ENCODE results near the gene CDK5RAP3. TPM values are rescaled to one million over a fixed set of nuclear protein-coding genes. Genes with fewer than 3 reads are reported as not detected.
A peak's percentile ranks its signal among the peaks of the same experiment; 100 is the strongest.

CDK5RAP3 gene
- total RNA-seq, 1 experiment from 2014 or later, result 255 TPM

DNA sequence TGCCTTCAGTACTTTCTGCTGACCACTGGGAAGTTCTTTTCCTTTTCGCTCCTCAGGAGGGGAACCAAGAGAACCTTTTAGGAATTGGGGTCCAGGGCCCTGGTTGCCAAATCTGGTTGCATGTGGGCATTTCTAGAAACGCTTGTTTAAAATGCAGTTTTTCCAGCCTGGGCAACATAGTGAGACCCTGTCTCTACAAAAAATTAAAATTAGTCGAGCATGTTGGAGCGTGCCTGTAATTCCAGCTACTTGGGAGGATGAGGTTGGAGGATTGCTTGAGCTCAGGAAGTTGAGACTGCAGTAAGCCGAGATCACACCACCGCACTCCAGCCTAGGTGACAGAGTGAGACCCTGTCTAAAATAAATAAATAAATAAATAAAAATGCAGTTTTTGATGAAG is 28.3 kb upstream of the CDK5RAP3 start:
- DNase-seq (ENCODE audit: low read depth, low spot score) (no peak), ATAC-seq (no peak)
- TF ChIP-seq TCF7L2 (IDR thresholded peaks at IDR 0.05; ENCODE audit: borderline replicate concordance, extremely low read depth, insufficient read depth, insufficient read length) (no peak), SP1 (IDR thresholded peaks at IDR 0.05; ENCODE audit: low read depth) (no peak), ZNF274 (IDR thresholded peaks at IDR 0.05; ENCODE audit: low read depth, low read length) (no peak), CBX3 (IDR thresholded peaks at IDR 0.05; ENCODE audit: low read depth) (no peak), EZH2phosphoT487 (IDR thresholded peaks at IDR 0.05; ENCODE audit: borderline replicate concordance) (no peak), ATF3 (IDR thresholded peaks at IDR 0.05) (no peak), REST (IDR thresholded peaks at IDR 0.05; ENCODE audit: low read depth) (no peak), SRF (IDR thresholded peaks at IDR 0.05; ENCODE audit: low read depth) (no peak), EZH2 (IDR thresholded peaks at IDR 0.05) (no peak), EGR1 (IDR thresholded peaks at IDR 0.05; ENCODE audit: low read depth) (no peak), YY1 (IDR thresholded peaks at IDR 0.05; ENCODE audit: extremely low read depth, insufficient replicate concordance, low read depth, low read length) (no peak), CEBPB (IDR thresholded peaks at IDR 0.05; ENCODE audit: low read depth) (no peak), RAD21 (IDR thresholded peaks at IDR 0.05; ENCODE audit: low read depth) (no peak), JUND (IDR thresholded peaks at IDR 0.05) (no peak), ELF1 (IDR thresholded peaks at IDR 0.05; ENCODE audit: borderline replicate concordance, low read depth) (no peak), POLR2AphosphoS5 (IDR thresholded peaks at IDR 0.05; ENCODE audit: low read depth, low read length) (no peak)
- TF ChIP-seq, protein P1, sequence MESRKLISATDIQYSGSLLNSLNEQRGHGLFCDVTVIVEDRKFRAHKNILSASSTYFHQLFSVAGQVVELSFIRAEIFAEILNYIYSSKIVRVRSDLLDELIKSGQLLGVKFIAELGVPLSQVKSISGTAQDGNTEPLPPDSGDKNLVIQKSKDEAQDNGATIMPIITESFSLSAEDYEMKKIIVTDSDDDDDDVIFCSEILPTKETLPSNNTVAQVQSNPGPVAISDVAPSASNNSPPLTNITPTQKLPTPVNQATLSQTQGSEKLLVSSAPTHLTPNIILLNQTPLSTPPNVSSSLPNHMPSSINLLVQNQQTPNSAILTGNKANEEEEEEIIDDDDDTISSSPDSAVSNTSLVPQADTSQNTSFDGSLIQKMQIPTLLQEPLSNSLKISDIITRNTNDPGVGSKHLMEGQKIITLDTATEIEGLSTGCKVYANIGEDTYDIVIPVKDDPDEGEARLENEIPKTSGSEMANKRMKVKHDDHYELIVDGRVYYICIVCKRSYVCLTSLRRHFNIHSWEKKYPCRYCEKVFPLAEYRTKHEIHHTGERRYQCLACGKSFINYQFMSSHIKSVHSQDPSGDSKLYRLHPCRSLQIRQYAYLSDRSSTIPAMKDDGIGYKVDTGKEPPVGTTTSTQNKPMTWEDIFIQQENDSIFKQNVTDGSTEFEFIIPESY (IDR thresholded peaks at IDR 0.05; ENCODE audit: extremely low read depth, insufficient replicate concordance, low read length), result no peak
- TF ChIP-seq, protein P2, sequence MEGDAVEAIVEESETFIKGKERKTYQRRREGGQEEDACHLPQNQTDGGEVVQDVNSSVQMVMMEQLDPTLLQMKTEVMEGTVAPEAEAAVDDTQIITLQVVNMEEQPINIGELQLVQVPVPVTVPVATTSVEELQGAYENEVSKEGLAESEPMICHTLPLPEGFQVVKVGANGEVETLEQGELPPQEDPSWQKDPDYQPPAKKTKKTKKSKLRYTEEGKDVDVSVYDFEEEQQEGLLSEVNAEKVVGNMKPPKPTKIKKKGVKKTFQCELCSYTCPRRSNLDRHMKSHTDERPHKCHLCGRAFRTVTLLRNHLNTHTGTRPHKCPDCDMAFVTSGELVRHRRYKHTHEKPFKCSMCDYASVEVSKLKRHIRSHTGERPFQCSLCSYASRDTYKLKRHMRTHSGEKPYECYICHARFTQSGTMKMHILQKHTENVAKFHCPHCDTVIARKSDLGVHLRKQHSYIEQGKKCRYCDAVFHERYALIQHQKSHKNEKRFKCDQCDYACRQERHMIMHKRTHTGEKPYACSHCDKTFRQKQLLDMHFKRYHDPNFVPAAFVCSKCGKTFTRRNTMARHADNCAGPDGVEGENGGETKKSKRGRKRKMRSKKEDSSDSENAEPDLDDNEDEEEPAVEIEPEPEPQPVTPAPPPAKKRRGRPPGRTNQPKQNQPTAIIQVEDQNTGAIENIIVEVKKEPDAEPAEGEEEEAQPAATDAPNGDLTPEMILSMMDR (IDR thresholded peaks at IDR 0.05 in 2 of 3, conservative IDR thresholded peaks at IDR 0.05 in 1 of 3; ENCODE audit: borderline replicate concordance in 1 of 3, insufficient read depth in 1 of 3, low read depth in 2 of 3, low read length in 2 of 3), result no peak
- Histone ChIP-seq H3K79me2 (ENCODE audit: insufficient read depth, low read length) (peaks cover 14% of the 10 kb centered on the region), H3K9me2 (ENCODE audit: insufficient read depth) (no peaks in the 10 kb centered on the region), H3K27me3 (ENCODE audit: insufficient read depth, low read length) (no peaks in the 10 kb centered on the region), H3K4me2 (ENCODE audit: low read length) (peak overlapping the region; percentile 95), H4K20me1 (ENCODE audit: insufficient read depth) (no peaks in the 10 kb centered on the region), H3K36me3 (ENCODE audit: control insufficient read depth in 1 of 2, insufficient read depth in 2 of 2, low read length in 2 of 2) (peaks cover 10 to 12% of the 10 kb centered on the region in 2 experiments; a peak in 3 of 4 replicates), H3K27ac (ENCODE audit: low read depth, low read length) (peak overlapping the region; percentile 81), H3K4me1 (ENCODE audit: control insufficient read depth in 1 of 2, insufficient read depth in 2 of 2, low read length in 2 of 2) (peaks cover 22 to 55% of the 10 kb centered on the region in 2 experiments), H3K9me3 (ENCODE audit: control insufficient read depth in 1 of 2, insufficient read depth in 1 of 2, low read depth in 1 of 2, low read length in 2 of 2) (no peaks in the 10 kb centered on the region), H3K4me3 (replicated peaks in 1 of 2; ENCODE audit: low read depth in 1 of 2, low read length in 2 of 2) (peak overlapping the region; percentile 88 to 92), H2AFZ (ENCODE audit: low read depth, low read length, poor library complexity, severe bottlenecking) (no peak overlapping the region), H3K9ac (ENCODE audit: low read length) (peak overlapping the region; percentile 90)
- ChIA-PET RAD21 (ENCODE audit: low non-redundant PET in 1 of 2, low total read pairs in 2 of 2, uncharacterized antibody in 2 of 2, unreplicated experiment in 2 of 2) (no interaction called here), POLR2A (interaction anchor here (1.0 to 1.6 kb wide), 2 partner anchors 10 to 47 kb away, joined by 4 to 6 read pairs; no protein-coding TSS in a partner anchor), CTCF (interaction anchor here (1.2 to 2.3 kb wide), 6 partner anchors 15 to 102 kb away, joined by 4 to 13 read pairs (median 4); partner anchors contain the start of genes CDK5RAP3, PRR15L and SCRN2)
- no TSS peak for BruUV-seq (replicated peaks)
- intact Hi-C loops (cut with micrococcal nuclease), result no loop called here

All from HCT116 (cell line).